ENCODE data around the gene WDFY4. TPM values are rescaled to one million over a fixed set of nuclear protein-coding genes. Genes with fewer than 3 reads are reported as not detected.

Gene WDFY4
- total and polyA plus RNA-seq, 2 of the 4 experiments (the other 2 are of a cell fraction) = not detected

DNA sequence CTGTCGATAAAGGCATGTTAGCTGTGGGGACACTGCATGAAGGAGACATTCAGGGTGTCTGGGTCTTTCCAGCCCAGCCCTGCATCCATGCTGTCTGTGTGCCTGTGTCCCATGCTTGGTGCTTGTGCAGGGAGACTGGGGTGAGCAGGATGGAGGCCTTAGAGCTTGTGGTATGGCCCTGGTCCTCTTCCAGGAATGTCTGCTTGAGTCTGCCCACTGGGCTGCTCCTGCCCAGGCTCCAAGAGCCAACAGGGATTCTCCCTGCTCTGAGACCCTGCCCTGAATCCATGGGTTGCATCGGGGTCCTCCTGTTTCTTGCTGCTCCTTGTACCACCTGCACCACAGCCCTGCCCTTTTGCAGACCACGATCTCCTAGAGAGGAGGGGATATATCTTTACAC is 48.4 kb upstream of the WDFY4 start:
- DNase-seq = no peak
- dilution Hi-C loops (cut with HindIII; ENCODE audit: low sequenced_read_pairs, unreplicated experiment) (no loop called here), intact Hi-C loops (cut with micrococcal nuclease) (no loop called here), in situ Hi-C loops (cut with MboI; ENCODE audit: low sequenced_read_pairs) (no loop called here)
- H3K27me3 ChIP-seq (ENCODE audit: control insufficient read depth, insufficient read depth, low read length) = no peaks in the 10 kb centered on the region
- no peaks in the 10 kb centered on the region for H3K9me1 ChIP-seq (ENCODE audit: insufficient read depth, low read length)
- peaks cover 2% of the 10 kb centered on the region; the same call in 1 of the 2 replicates for H3K4me1 ChIP-seq (ENCODE audit: control insufficient read depth, insufficient read depth, low read length)
- no peak overlapping the region for H2BK120ac ChIP-seq (ENCODE audit: low read depth, low read length)
- no peak overlapping the region for H3K4me3 ChIP-seq (ENCODE audit: insufficient read depth, low read depth, low read length)
- H2BK15ac ChIP-seq (ENCODE audit: low read depth, low read length) = no peak overlapping the region
- H3K79me1 ChIP-seq (ENCODE audit: low read depth in 1 of 2, low read length in 2 of 2) = peaks cover 0 to 8% of the 10 kb centered on the region in 2 experiments; a peak in 1 of 4 replicates
- TF ChIP-seq RCOR1 (IDR thresholded peaks at IDR 0.05; ENCODE audit: insufficient replicate concordance, low read length) (no peak), BHLHE40 (IDR thresholded peaks at IDR 0.05; ENCODE audit: low read depth, low read length) (no peak), POLR2A (IDR thresholded peaks at IDR 0.05; ENCODE audit: low read depth, low read length) (no peak), MXI1 (IDR thresholded peaks at IDR 0.05; ENCODE audit: borderline replicate concordance, low read depth, low read length) (no peak), MAZ (IDR thresholded peaks at IDR 0.05; ENCODE audit: borderline replicate concordance, low read depth, low read length) (no peak), MAFK (IDR thresholded peaks at IDR 0.05; ENCODE audit: low read depth, low read length) (no peak), RAD21 (IDR thresholded peaks at IDR 0.05; ENCODE audit: low read length) (no peak), NFE2L2 (IDR thresholded peaks at IDR 0.05; ENCODE audit: low read depth, low read length) (no peak), CEBPB (IDR thresholded peaks at IDR 0.05; ENCODE audit: low read depth, low read length) (no peak), CHD1 (IDR thresholded peaks at IDR 0.05; ENCODE audit: low read depth, low read length) (no peak), RFX5 (IDR thresholded peaks at IDR 0.05; ENCODE audit: low read depth, low read length) (no peak), FOS (IDR thresholded peaks at IDR 0.05; ENCODE audit: low read depth, low read length) (no peak)
- TF ChIP-seq, protein P1, sequence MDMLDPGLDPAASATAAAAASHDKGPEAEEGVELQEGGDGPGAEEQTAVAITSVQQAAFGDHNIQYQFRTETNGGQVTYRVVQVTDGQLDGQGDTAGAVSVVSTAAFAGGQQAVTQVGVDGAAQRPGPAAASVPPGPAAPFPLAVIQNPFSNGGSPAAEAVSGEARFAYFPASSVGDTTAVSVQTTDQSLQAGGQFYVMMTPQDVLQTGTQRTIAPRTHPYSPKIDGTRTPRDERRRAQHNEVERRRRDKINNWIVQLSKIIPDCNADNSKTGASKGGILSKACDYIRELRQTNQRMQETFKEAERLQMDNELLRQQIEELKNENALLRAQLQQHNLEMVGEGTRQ (IDR thresholded peaks at IDR 0.05; ENCODE audit: low read depth, low read length) = no peak
- TF ChIP-seq, protein P2, sequence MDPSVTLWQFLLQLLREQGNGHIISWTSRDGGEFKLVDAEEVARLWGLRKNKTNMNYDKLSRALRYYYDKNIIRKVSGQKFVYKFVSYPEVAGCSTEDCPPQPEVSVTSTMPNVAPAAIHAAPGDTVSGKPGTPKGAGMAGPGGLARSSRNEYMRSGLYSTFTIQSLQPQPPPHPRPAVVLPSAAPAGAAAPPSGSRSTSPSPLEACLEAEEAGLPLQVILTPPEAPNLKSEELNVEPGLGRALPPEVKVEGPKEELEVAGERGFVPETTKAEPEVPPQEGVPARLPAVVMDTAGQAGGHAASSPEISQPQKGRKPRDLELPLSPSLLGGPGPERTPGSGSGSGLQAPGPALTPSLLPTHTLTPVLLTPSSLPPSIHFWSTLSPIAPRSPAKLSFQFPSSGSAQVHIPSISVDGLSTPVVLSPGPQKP (IDR thresholded peaks at IDR 0.05; ENCODE audit: borderline replicate concordance, low read depth, low read length) = no peak
- TF ChIP-seq, protein P3, sequence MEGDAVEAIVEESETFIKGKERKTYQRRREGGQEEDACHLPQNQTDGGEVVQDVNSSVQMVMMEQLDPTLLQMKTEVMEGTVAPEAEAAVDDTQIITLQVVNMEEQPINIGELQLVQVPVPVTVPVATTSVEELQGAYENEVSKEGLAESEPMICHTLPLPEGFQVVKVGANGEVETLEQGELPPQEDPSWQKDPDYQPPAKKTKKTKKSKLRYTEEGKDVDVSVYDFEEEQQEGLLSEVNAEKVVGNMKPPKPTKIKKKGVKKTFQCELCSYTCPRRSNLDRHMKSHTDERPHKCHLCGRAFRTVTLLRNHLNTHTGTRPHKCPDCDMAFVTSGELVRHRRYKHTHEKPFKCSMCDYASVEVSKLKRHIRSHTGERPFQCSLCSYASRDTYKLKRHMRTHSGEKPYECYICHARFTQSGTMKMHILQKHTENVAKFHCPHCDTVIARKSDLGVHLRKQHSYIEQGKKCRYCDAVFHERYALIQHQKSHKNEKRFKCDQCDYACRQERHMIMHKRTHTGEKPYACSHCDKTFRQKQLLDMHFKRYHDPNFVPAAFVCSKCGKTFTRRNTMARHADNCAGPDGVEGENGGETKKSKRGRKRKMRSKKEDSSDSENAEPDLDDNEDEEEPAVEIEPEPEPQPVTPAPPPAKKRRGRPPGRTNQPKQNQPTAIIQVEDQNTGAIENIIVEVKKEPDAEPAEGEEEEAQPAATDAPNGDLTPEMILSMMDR (conservative IDR thresholded peaks at IDR 0.05; ENCODE audit: low read depth, low read length) = no peak
- H2BK5ac ChIP-seq (ENCODE audit: low read depth, low read length, poor library complexity, severe bottlenecking) = no peak overlapping the region
- H4K91ac ChIP-seq (ENCODE audit: insufficient read depth, low read depth, low read length) = no peak overlapping the region
- no peaks in the 10 kb centered on the region for H3K36me3 ChIP-seq (ENCODE audit: control insufficient read depth, insufficient read depth, low read length)
- H4K5ac ChIP-seq (ENCODE audit: low read depth, low read length) = no peak overlapping the region
- H2AFZ ChIP-seq (replicated peaks; ENCODE audit: low read length, poor library complexity) = no peak overlapping the region
- H4K8ac ChIP-seq (ENCODE audit: low read depth in 2 of 2, low read length in 2 of 2) = no peak overlapping the region
- no peak overlapping the region for H2AK9ac ChIP-seq (replicated peaks; ENCODE audit: low read depth, low read length, poor library complexity)
- H3K23ac ChIP-seq (ENCODE audit: low read depth, low read length) = no peak overlapping the region
- POLR2A ChIA-PET (ENCODE audit: unreplicated experiment) = no interaction called here
- WGBS, 2 experiments (ENCODE audit: extremely low coverage in 2 of 2, insufficient read length in 1 of 2) = no CpG with 5 or more reads among the region's 3 CpGs
- no TSS peak for BruUV-seq (replicated peaks)
- H3K4ac ChIP-seq (ENCODE audit: low read depth, low read length) = no peak overlapping the region
- H3K9ac ChIP-seq (ENCODE audit: low read depth, low read length) = no peak overlapping the region
- no peak overlapping the region for H2AK5ac ChIP-seq (ENCODE audit: low read depth, low read length)
- H4K20me1 ChIP-seq (ENCODE audit: insufficient read depth, low read length) = no peaks in the 10 kb centered on the region
- no peak overlapping the region for H2BK20ac ChIP-seq (ENCODE audit: low read depth, low read length)
- H3K56ac ChIP-seq (ENCODE audit: extremely low read depth, insufficient read depth, low read length) = no peak overlapping the region
- H3K18ac ChIP-seq (ENCODE audit: low read depth, low read length) = no peak overlapping the region
- no peak overlapping the region for H3K14ac ChIP-seq (replicated peaks; ENCODE audit: low read depth, low read length)
- ATAC-seq (ENCODE audit: low read depth) = no peak
- H3K9me3 ChIP-seq (ENCODE audit: control insufficient read depth, insufficient read depth, low read length) = no peaks in the 10 kb centered on the region
- no peak overlapping the region for H3K4me2 ChIP-seq (ENCODE audit: low read depth, low read length)
- H3K27ac ChIP-seq (ENCODE audit: insufficient read depth, low read length) = no peak overlapping the region
- CTCF ChIA-PET = interaction anchor here (1.3 kb wide), 1 partner anchor 16 kb away, joined by 3 read pairs; no protein-coding TSS in a partner anchor

Data from IMR-90 (cell line).